ENCODE measurements around the gene IL17RA. TPM values are rescaled to one million over a fixed set of nuclear protein-coding genes. Genes with fewer than 3 reads are reported as not detected.

Gene IL17RA
- total and polyA plus RNA-seq, 4 donors = 3.1 to 9.0 (median 4.4) TPM

DNA sequence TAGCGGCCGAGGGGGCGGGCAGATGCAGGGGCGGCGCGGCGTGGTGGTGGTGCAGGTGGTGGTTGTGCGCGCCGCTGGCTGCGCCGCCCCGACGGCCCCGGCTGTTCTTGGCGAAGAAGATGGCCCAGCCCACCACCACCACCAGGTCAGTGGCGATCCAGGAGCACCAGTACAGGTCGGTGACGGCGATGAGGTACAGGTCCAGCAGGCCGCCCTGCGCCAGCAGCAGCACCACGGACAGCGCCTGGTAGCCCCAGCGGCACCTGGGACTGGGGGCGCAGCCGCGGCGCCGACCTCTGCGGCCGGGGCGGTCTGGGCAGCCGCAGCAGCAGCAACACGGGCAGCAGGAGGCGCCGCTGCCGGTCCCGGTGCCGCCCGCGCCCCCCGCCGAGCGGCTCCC, 35.5 kb downstream of the IL17RA start:
- Histone ChIP-seq H3K4me3 (ENCODE audit: low read depth in 1 of 3, low read length in 3 of 3) (peak overlapping the region in 1 of 3 donors; percentile 67), H3K27ac (ENCODE audit: low read depth in 1 of 2, low read length in 2 of 2) (no peak overlapping the region), H3K9me3 (ENCODE audit: control insufficient read depth in 4 of 4, low read length in 3 of 4) (no peaks in the 10 kb centered on the region), H3K36me3 (ENCODE audit: control insufficient read depth in 4 of 4, insufficient read depth in 3 of 4, low read depth in 1 of 4, low read length in 3 of 4) (no peaks in the 10 kb centered on the region), H3K9ac (ENCODE audit: low read depth in 1 of 2, low read length in 2 of 2) (no peak overlapping the region), H3K27me3 (ENCODE audit: control insufficient read depth in 4 of 4, insufficient read depth in 4 of 4, low read length in 3 of 4) (peaks cover 0 to 7% (median 4%) of the 10 kb centered on the region in 4 donors), H3K4me1 (ENCODE audit: control insufficient read depth in 4 of 4, insufficient read depth in 4 of 4, low read length in 3 of 4) (peaks cover 7 to 19% (median 13%) of the 10 kb centered on the region in 4 donors)
- TF ChIP-seq CTCF (IDR thresholded peaks at IDR 0.05; ENCODE audit: low read depth, low read length, missing input control) = peak; percentile 2
- TF ChIP-seq JUND (IDR thresholded peaks at IDR 0.05) = no peak
- TF ChIP-seq RAD21 (IDR thresholded peaks at IDR 0.05) = no peak
- peak; percentile 98 for TF ChIP-seq REST (IDR thresholded peaks at IDR 0.05)
- TF ChIP-seq, protein P1, sequence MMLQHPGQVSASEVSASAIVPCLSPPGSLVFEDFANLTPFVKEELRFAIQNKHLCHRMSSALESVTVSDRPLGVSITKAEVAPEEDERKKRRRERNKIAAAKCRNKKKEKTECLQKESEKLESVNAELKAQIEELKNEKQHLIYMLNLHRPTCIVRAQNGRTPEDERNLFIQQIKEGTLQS (IDR thresholded peaks at IDR 0.05) = no peak
- TF ChIP-seq FOXA2 (IDR thresholded peaks at IDR 0.05) = no peak
- TF ChIP-seq, protein P2, sequence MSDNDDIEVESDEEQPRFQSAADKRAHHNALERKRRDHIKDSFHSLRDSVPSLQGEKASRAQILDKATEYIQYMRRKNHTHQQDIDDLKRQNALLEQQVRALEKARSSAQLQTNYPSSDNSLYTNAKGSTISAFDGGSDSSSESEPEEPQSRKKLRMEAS (IDR thresholded peaks at IDR 0.05) = no peak
- TF ChIP-seq FOXA1 (IDR thresholded peaks at IDR 0.05) = no peak
- TF ChIP-seq, protein P3, sequence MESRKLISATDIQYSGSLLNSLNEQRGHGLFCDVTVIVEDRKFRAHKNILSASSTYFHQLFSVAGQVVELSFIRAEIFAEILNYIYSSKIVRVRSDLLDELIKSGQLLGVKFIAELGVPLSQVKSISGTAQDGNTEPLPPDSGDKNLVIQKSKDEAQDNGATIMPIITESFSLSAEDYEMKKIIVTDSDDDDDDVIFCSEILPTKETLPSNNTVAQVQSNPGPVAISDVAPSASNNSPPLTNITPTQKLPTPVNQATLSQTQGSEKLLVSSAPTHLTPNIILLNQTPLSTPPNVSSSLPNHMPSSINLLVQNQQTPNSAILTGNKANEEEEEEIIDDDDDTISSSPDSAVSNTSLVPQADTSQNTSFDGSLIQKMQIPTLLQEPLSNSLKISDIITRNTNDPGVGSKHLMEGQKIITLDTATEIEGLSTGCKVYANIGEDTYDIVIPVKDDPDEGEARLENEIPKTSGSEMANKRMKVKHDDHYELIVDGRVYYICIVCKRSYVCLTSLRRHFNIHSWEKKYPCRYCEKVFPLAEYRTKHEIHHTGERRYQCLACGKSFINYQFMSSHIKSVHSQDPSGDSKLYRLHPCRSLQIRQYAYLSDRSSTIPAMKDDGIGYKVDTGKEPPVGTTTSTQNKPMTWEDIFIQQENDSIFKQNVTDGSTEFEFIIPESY (IDR thresholded peaks at IDR 0.05) = no peak
- TF ChIP-seq SP1 (IDR thresholded peaks at IDR 0.05) = no peak
- peak; percentile 61 for DNase-seq (ENCODE audit: low spot score)
- 6% methylated on average over 45 of the region's 45 CpGs for WGBS

DNA sequence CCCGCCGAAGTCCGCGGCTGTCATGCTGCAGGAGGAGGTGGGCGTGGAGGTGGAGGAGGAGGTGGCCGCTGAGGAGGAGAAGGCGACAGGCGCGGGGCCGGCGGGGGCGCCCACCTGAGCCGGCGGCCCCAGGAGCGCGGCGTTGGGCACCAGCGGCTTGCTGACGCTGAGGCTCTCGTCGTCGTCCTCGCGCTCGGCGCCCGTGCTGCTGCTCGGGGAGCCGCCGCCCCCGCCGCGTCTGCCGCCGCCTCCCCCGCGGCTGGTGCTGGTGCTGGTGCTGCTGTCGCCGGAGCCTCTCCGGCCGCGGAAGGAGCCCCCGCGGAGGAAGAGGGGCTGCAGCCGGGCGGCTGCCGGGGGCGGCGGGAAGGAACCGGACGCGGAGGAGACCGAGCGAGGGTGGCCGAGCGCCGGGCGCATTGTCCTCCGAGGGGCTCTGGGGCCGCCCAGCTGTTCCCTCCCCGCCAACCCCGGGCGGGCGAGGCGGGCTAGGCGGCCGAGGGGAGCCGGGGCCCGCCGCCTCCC, 36.0 kb downstream of the IL17RA start:
- Histone ChIP-seq H3K27me3 (ENCODE audit: control insufficient read depth in 4 of 4, insufficient read depth in 4 of 4, low read length in 3 of 4) (peaks cover 0 to 7% (median 4%) of the 10 kb centered on the region in 4 donors), H3K9ac (ENCODE audit: low read depth in 1 of 2, low read length in 2 of 2) (no peak overlapping the region), H3K36me3 (ENCODE audit: control insufficient read depth in 4 of 4, insufficient read depth in 3 of 4, low read depth in 1 of 4, low read length in 3 of 4) (no peaks in the 10 kb centered on the region), H3K27ac (ENCODE audit: low read depth in 1 of 2, low read length in 2 of 2) (no peak overlapping the region), H3K4me3 (ENCODE audit: low read depth in 1 of 3, low read length in 3 of 3) (peak overlapping the region in 2 of 3 donors; percentile 6 to 67), H3K4me1 (ENCODE audit: control insufficient read depth in 4 of 4, insufficient read depth in 4 of 4, low read length in 3 of 4) (peaks cover 7 to 19% (median 13%) of the 10 kb centered on the region in 4 donors), H3K9me3 (ENCODE audit: control insufficient read depth in 4 of 4, low read length in 3 of 4) (no peaks in the 10 kb centered on the region)
- no peak for TF ChIP-seq REST (IDR thresholded peaks at IDR 0.05)
- TF ChIP-seq NR2F2 (IDR thresholded peaks at IDR 0.05) = no peak
- TF ChIP-seq EGR1 (IDR thresholded peaks at IDR 0.05; ENCODE audit: low read depth in 2 of 2) = no peak
- TF ChIP-seq, protein P3 (IDR thresholded peaks at IDR 0.05) = no peak
- no peak for TF ChIP-seq CTCF (IDR thresholded peaks at IDR 0.05; ENCODE audit: low read depth, low read length, missing input control)
- no peak for DNase-seq (ENCODE audit: low spot score)
- WGBS = 1% methylated on average over 70 of the region's 70 CpGs
